Aorta (tissue), 5 donors: ENCODE measurements around the gene TOMM22. TPM values are rescaled to one million over a fixed set of nuclear protein-coding genes. Genes with fewer than 3 reads are reported as not detected.

ENCODE experiments used
- ATAC-seq: fragments of 200-7000 bp; cut with Tn5 transposase; one replicate; pipeline ENCODE4 v1.9.1; 2022; ENCODE audit warnings: moderate library complexity; ENCODE audit not compliant: low FRiP score
- DNase-seq, 2 donors: peaks; one replicate each; pipeline ENCODE4 v3.0.0-alpha.2; 2020
- H3K27ac ChIP-seq, 2 donors: one replicate each; pipeline ENCODE4 v1.5.1; 2013; ENCODE audit warnings: low read length in 2 of 2, mild to moderate bottlenecking in 2 of 2, moderate library complexity in 2 of 2, control low read depth in 1 of 2, inconsistent platforms in 1 of 2, low read depth in 1 of 2
- H3K27me3 ChIP-seq, 2 donors: one replicate each; pipeline ENCODE4 v1.6.1; 2013; ENCODE audit warnings: control low read depth in 1 of 2, low read length in 1 of 2, mild to moderate bottlenecking in 1 of 2, moderate library complexity in 1 of 2; ENCODE audit not compliant: insufficient read depth in 2 of 2, control insufficient read depth in 1 of 2
- H3K36me3 ChIP-seq, 2 donors: one replicate each; pipeline ENCODE4 v1.6.1; 2013; ENCODE audit warnings: control low read depth in 1 of 2, low read length in 1 of 2, mild to moderate bottlenecking in 1 of 2; ENCODE audit not compliant: insufficient read depth in 2 of 2, control insufficient read depth in 1 of 2
- H3K4me1 ChIP-seq, 2 donors: one replicate each; pipeline ENCODE4 v1.6.1; 2013; ENCODE audit warnings: low read length in 2 of 2, control low read depth in 1 of 2, mild to moderate bottlenecking in 1 of 2, moderate library complexity in 1 of 2; ENCODE audit not compliant: insufficient read depth in 2 of 2, control insufficient read depth in 1 of 2
- H3K4me3 ChIP-seq, 2 donors: one replicate each; pipeline ENCODE4 v1.5.1; 2013; ENCODE audit warnings: low read length in 2 of 2, control low read depth in 1 of 2, mild to moderate bottlenecking in 1 of 2
- H3K9me3 ChIP-seq: one replicate; pipeline ENCODE4 v1.6.1; 2013; ENCODE audit warnings: mild to moderate bottlenecking, low read length; ENCODE audit not compliant: control insufficient read depth
- WGBS, 2 donors: extraction: QIAGEN DNeasy Blood & Tissue Kit; methylation state at CpG; one replicate each; pipeline ENCODE4 v1.1.7; 2013; 5-methylcytosine and 5-hydroxymethylcytosine counted together
- intact Hi-C, 2 donors: fragments of 100-400 bp; cut with DNase I; formaldehyde crosslinking; loops; one replicate each; pipeline versions ENCODE4 v1.14.2 to v1.15.0; 2022
- polyA plus RNA-seq, 2 donors: library from polyadenylated mRNA; stranded (reverse); fragments of 200-250 nt; gene quantifications; one replicate each; pipeline ENCODE4 v1.2.3, GENCODE V29; 2013
- total RNA-seq, 2 donors: library from RNA; stranded (reverse); fragmentation: NEBNext Ultra II Directional; extraction: Animal tissue kit (Norgen Biotek cat#: 25700); gene quantifications; one replicate each; pipeline ENCODE4 v1.2.1, GENCODE V29; 2021
- donor health status: healthy with polysubstance abuse.
- donor health status: Bipolar disorder and iron deficiency.
- donor health status: DM: no; HTN: no; CAD: no.
- donor health status: DM: no; HTN: no; CAD: no.
- donor health status: DM: yes; HTN: yes; CAD: no.

The TOMM22 gene
- total and polyA plus RNA-seq, 4 donors = 28.9 to 42.4 (median 37.6) TPM

DNA sequence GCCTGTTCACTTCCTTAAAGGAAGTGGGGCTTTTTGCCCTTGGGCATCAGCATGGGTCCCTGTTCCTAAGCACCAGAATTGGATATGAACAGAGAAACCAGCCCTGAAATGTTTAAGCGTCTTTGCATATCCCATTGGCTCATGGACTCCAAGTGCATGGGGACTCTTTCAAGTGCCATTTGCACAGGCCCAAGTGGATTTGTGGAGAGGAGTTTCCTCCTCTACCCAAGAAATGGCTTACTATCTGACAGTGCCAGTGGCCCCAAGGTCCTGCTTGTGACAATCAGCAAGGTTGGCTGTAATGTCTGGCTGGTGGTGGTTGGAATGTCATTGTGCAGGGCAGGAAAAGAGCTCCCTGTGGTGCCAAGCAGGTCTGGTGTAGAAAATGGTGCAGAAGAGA, 4.0 kb downstream of the TOMM22 start:
- Histone ChIP-seq H3K4me3 (no peak overlapping the region), H3K36me3 (peaks cover 5 to 19% of the 10 kb centered on the region in 2 donors), H3K27me3 (no peaks in the 10 kb centered on the region), H3K27ac (no peak overlapping the region), H3K9me3 (no peaks in the 10 kb centered on the region), H3K4me1 (peaks cover 0 to 4% of the 10 kb centered on the region in 2 donors)
- 71 to 73% methylated on average over 1 of the region's 1 CpG for WGBS, 2 donors
- ATAC-seq (no peak), DNase-seq (no peak)
- intact Hi-C loops = loop anchor here in 1 of 2 donors (10.0 kb wide), 1 partner anchor 181 kb away; the partner anchor contains the start of gene DDX17

DNA sequence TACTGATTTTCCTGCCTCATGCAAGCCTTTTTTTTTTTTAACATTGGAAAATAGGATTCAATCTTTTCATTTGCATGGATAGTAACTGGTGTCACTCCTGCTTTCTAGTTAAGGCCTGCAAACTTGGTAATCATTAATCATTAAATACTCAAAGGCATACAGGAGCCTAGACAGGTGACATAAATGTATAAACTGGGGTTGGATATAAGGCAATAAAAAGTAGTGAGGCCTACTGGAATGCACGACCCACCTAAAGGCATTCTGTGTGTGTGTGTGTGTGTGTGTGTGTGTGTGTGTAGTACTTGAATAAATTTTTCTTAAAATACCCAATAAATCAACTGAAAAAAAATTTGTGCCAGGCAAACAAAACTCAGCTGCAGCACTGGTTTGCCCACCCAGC, 7.9 kb downstream of the TOMM22 start:
- intact Hi-C loops = loop anchor here in 1 of 2 donors (10.0 kb wide), 1 partner anchor 185 kb away; the partner anchor contains the start of gene DDX17
- WGBS, 2 donors = 20 to 45% methylated on average over 1 of the region's 1 CpG
- ATAC-seq = no peak
- H3K9me3 ChIP-seq = no peaks in the 10 kb centered on the region
- DNase-seq = no peak
- H3K27ac ChIP-seq = no peak overlapping the region
- H3K4me1 ChIP-seq = no peaks in the 10 kb centered on the region
- no peaks in the 10 kb centered on the region for H3K27me3 ChIP-seq
- peaks cover 5 to 19% of the 10 kb centered on the region in 2 donors for H3K36me3 ChIP-seq
- no peak overlapping the region for H3K4me3 ChIP-seq

GRCh38 chr22:38694049-38694448, 12.3 kb downstream of the TOMM22 start:
- H3K36me3 ChIP-seq = peaks cover 0 to 1% of the 10 kb centered on the region in 2 donors
- DNase-seq (no peak), ATAC-seq (no peak)
- H3K9me3 ChIP-seq = no peaks in the 10 kb centered on the region
- H3K27ac ChIP-seq = no peak overlapping the region
- intact Hi-C loops = no loop called here
- 82 to 89% methylated on average over 2 of the region's 2 CpGs for WGBS, 2 donors
- H3K27me3 ChIP-seq = no peaks in the 10 kb centered on the region
- no peak overlapping the region for H3K4me3 ChIP-seq
- H3K4me1 ChIP-seq = peaks cover 2 to 13% of the 10 kb centered on the region in 2 donors

GRCh38 chr22:38694940-38695339, 13.2 kb downstream of the TOMM22 start:
- Histone ChIP-seq H3K27me3 (no peaks in the 10 kb centered on the region), H3K4me3 (no peak overlapping the region), H3K27ac (no peak overlapping the region), H3K9me3 (no peaks in the 10 kb centered on the region), H3K4me1 (peaks cover 2 to 17% of the 10 kb centered on the region in 2 donors), H3K36me3 (no peaks in the 10 kb centered on the region)
- DNase-seq (no peak), ATAC-seq (no peak)
- WGBS, 2 donors = 62 to 66% methylated on average over 3 of the region's 3 CpGs
- intact Hi-C loops = no loop called here

DNA sequence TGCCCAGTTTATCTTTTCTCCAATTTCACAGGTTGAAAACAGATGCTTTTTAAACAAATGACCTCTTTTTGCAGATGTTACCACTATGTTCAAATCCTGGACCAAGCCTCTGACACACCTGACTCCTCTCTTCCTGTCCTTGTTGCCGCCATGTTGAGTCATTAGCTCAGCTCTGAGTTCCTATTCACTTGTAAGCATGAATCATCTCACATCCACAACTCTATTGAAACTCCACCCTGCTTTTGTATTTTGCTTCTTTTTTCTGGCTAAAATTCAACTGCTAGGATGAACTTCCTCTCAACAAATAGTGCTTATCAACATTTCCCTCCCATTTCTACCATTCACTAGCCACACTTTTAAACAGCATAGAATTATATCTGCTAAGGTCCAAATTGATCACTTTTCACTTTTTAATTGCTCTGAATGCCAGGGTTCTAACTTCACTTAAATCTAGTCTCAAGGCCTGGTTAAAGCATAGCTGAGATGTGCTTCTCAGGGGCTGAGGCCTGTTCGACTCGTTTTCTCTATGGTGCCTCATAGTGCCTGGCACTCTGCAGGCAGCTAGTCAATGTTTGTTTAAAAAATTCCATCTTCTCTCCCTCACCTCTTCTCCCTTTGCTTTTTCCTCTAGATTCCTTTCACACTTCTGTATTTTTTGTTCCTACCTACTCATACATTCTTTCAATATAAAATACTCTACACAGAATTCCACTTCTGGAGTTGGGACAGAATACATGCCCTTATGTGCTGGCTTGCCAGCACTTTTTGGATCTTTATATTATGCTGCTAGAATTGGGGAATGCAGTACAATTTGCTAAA, 15.1 kb downstream of the TOMM22 start:
- ATAC-seq = no peak
- WGBS, 2 donors = 17 to 23% methylated on average over 3 of the region's 3 CpGs
- no peaks in the 10 kb centered on the region for H3K27me3 ChIP-seq
- intact Hi-C loops = no loop called here
- no peak for DNase-seq
- H3K36me3 ChIP-seq = no peaks in the 10 kb centered on the region
- H3K27ac ChIP-seq = peak overlapping the region; percentile 43 to 49
- no peaks in the 10 kb centered on the region for H3K9me3 ChIP-seq
- H3K4me3 ChIP-seq = no peak overlapping the region
- peaks cover 2 to 17% of the 10 kb centered on the region in 2 donors for H3K4me1 ChIP-seq

- intact Hi-C loops = no loop called here
- Histone ChIP-seq H3K4me3 (no peak overlapping the region), H3K27ac (peak overlapping the region; percentile 18 to 82), H3K4me1 (peaks cover 2 to 17% of the 10 kb centered on the region in 2 donors), H3K9me3 (no peaks in the 10 kb centered on the region), H3K36me3 (no peaks in the 10 kb centered on the region), H3K27me3 (no peaks in the 10 kb centered on the region)
- WGBS, 2 donors = 26 to 30% methylated on average over 8 of the region's 8 CpGs
- ATAC-seq (no peak), DNase-seq (no peak)
Measured at GRCh38 chr22:38697425-38698089, 15.8 kb downstream of the TOMM22 start.

- Histone ChIP-seq H3K27me3 (no peaks in the 10 kb centered on the region), H3K9me3 (no peaks in the 10 kb centered on the region), H3K27ac (peak overlapping the region; percentile 9 to 22), H3K4me3 (peak overlapping the region in 1 of 2 donors; percentile 36), H3K36me3 (no peaks in the 10 kb centered on the region), H3K4me1 (peaks cover 2 to 17% of the 10 kb centered on the region in 2 donors)
- intact Hi-C loops = no loop called here
- WGBS, 2 donors = 82 to 86% methylated on average over 13 of the region's 13 CpGs
- ATAC-seq = no peak
- no peak for DNase-seq
Measured at GRCh38 chr22:38698407-38699094, 16.8 kb downstream of the TOMM22 start.

DNA sequence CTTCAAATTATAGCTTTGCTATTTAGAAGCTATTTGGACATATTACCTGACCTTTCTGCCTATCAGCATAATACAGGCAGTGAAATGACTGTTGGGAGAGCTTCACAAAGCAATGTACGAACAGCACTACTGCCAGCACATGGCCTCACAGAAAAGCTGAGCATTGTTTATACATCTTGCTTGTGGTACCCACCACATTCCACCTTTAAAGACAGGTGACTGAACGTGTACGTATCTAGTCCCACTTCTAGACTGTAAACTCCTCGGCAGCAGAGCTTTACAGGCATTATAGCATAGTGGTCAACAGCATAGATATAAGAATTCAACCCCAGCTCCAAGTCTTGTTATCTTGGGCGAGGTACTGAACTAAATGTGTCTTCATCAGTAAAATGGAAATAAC, 17.4 kb downstream of the TOMM22 start:
- Histone ChIP-seq H3K9me3 (no peaks in the 10 kb centered on the region), H3K4me1 (peaks cover 2 to 17% of the 10 kb centered on the region in 2 donors), H3K4me3 (peak overlapping the region; percentile 16 to 36), H3K36me3 (no peaks in the 10 kb centered on the region), H3K27ac (peak overlapping the region; percentile 8 to 22), H3K27me3 (no peaks in the 10 kb centered on the region)
- DNase-seq = no peak
- 23 to 26% methylated on average over 5 of the region's 5 CpGs for WGBS, 2 donors
- no peak for ATAC-seq
- intact Hi-C loops = no loop called here
